ENCODE results near the gene GPC5.
"Not testable (repeated sequence)": the region's sequence is repeated elsewhere in the genome, so short reads cannot be mapped to it uniquely, and the experiment has no call there.

The GPC5 gene

GRCh38 chr13:91661692-91662490, 263.5 kb downstream of the GPC5 start:
- no peak for DNase-seq

- no peak for DNase-seq
Measured at GRCh38 chr13:91664039-91664438, 265.6 kb downstream of the GPC5 start.

- DNase-seq: no peak
Measured at GRCh38 chr13:91667486-91667885, 269.1 kb downstream of the GPC5 start.

GRCh38 chr13:91668866-91669495, 270.6 kb downstream of the GPC5 start:
- no peak for DNase-seq

GRCh38 chr13:91674347-91674746, 275.9 kb downstream of the GPC5 start:
- DNase-seq: not testable (repeated sequence)

- no peak for DNase-seq
Measured at GRCh38 chr13:91684746-91685145, 286.3 kb downstream of the GPC5 start.

GRCh38 chr13:91690944-91691343, 292.5 kb downstream of the GPC5 start:
- DNase-seq: no peak

GRCh38 chr13:91693466-91693865, 295.0 kb downstream of the GPC5 start:
- no peak for DNase-seq

- no peak for DNase-seq
Measured at GRCh38 chr13:91698308-91698707, 299.9 kb downstream of the GPC5 start.

GRCh38 chr13:91698767-91699166, 300.3 kb downstream of the GPC5 start:
- no peak for DNase-seq

GRCh38 chr13:91699863-91700262, 301.4 kb downstream of the GPC5 start:
- DNase-seq: no peak

- DNase-seq: no peak
Measured at GRCh38 chr13:91701975-91702374, 303.6 kb downstream of the GPC5 start.

GRCh38 chr13:91702411-91702810, 304.0 kb downstream of the GPC5 start:
- DNase-seq: no peak

GRCh38 chr13:91704398-91704797, 306.0 kb downstream of the GPC5 start:
- no peak for DNase-seq

GRCh38 chr13:91708558-91708957, 310.1 kb downstream of the GPC5 start:
- DNase-seq: no peak

- no peak for DNase-seq
Measured at GRCh38 chr13:91709180-91709579, 310.8 kb downstream of the GPC5 start.

GRCh38 chr13:91710733-91711132, 312.3 kb downstream of the GPC5 start:
- DNase-seq: no peak

- DNase-seq: no peak
Measured at GRCh38 chr13:91714855-91715254, 316.4 kb downstream of the GPC5 start.

GRCh38 chr13:91716436-91717065, 318.1 kb downstream of the GPC5 start:
- DNase-seq: no peak

- DNase-seq: no peak
Measured at GRCh38 chr13:91719033-91719432, 320.6 kb downstream of the GPC5 start.

- no peak for DNase-seq
Measured at GRCh38 chr13:91721413-91721812, 323.0 kb downstream of the GPC5 start.

GRCh38 chr13:91722267-91722884, 324.0 kb downstream of the GPC5 start:
- no peak for DNase-seq

- DNase-seq: no peak
Measured at GRCh38 chr13:91724591-91724990, 326.2 kb downstream of the GPC5 start.

- DNase-seq: no peak
Measured at GRCh38 chr13:91725646-91726045, 327.2 kb downstream of the GPC5 start.
